ENCODE data around the gene HERPUD1.

Gene HERPUD1

GRCh38 chr16:56982695-56983094 is 50.8 kb downstream of the HERPUD1 start:
- TF ChIP-seq FOXP2 (optimal IDR thresholded peaks at IDR 0.05; ENCODE audit: borderline replicate concordance, extremely low read depth, extremely low read length, insufficient read depth) (no peak), TAF1 (IDR thresholded peaks at IDR 0.05; ENCODE audit: borderline replicate concordance, insufficient read depth, low read length) (no peak), SIN3A (IDR thresholded peaks at IDR 0.05; ENCODE audit: borderline replicate concordance, insufficient read depth, low read length) (no peak), POLR2AphosphoS5 (IDR thresholded peaks at IDR 0.05; ENCODE audit: low read depth, low read length) (no peak), REST (IDR thresholded peaks at IDR 0.05; ENCODE audit: insufficient read depth in 1 of 2, low read depth in 2 of 2, low read length in 2 of 2) (no peak)

DNA sequence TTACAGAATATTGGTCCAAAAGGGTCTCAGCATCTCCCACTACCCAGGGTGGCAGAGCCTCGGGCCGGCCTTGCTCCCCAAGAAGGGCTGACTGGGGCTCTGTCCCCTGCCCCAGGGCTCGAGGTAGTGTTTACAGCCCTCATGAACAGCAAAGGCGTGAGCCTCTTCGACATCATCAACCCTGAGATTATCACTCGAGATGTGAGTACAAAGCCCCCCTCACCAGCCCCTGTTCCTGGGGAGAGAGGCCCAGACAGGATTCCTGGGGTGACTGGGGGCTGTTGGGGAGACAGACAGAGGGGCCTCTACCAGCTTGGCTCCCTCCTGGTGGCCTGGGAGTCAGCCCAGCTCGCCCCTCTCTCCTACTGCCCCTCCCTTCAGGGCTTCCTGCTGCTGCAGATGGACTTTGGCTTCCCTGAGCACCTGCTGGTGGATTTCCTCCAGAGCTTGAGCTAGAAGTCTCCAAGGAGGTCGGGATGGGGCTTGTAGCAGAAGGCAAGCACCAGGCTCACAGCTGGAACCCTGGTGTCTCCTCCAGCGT is 51.3 kb downstream of the HERPUD1 start:
- TF ChIP-seq POLR2AphosphoS5 (IDR thresholded peaks at IDR 0.05; ENCODE audit: low read depth, low read length) (no peak), TAF1 (IDR thresholded peaks at IDR 0.05; ENCODE audit: borderline replicate concordance, insufficient read depth, low read length) (no peak), FOXP2 (optimal IDR thresholded peaks at IDR 0.05; ENCODE audit: borderline replicate concordance, extremely low read depth, extremely low read length, insufficient read depth) (no peak), REST (IDR thresholded peaks at IDR 0.05; ENCODE audit: insufficient read depth in 1 of 2, low read depth in 2 of 2, low read length in 2 of 2) (no peak), SIN3A (IDR thresholded peaks at IDR 0.05; ENCODE audit: borderline replicate concordance, insufficient read depth, low read length) (no peak)

- TF ChIP-seq POLR2AphosphoS5 (IDR thresholded peaks at IDR 0.05; ENCODE audit: low read depth, low read length): no peak
- TF ChIP-seq SIN3A (IDR thresholded peaks at IDR 0.05; ENCODE audit: borderline replicate concordance, insufficient read depth, low read length): no peak
- no peak for TF ChIP-seq REST (IDR thresholded peaks at IDR 0.05; ENCODE audit: insufficient read depth in 1 of 2, low read depth in 2 of 2, low read length in 2 of 2)
- TF ChIP-seq TAF1 (IDR thresholded peaks at IDR 0.05; ENCODE audit: borderline replicate concordance, insufficient read depth, low read length): no peak
Observed at GRCh38 chr16:56984639-56985038, 52.7 kb downstream of the HERPUD1 start.

DNA sequence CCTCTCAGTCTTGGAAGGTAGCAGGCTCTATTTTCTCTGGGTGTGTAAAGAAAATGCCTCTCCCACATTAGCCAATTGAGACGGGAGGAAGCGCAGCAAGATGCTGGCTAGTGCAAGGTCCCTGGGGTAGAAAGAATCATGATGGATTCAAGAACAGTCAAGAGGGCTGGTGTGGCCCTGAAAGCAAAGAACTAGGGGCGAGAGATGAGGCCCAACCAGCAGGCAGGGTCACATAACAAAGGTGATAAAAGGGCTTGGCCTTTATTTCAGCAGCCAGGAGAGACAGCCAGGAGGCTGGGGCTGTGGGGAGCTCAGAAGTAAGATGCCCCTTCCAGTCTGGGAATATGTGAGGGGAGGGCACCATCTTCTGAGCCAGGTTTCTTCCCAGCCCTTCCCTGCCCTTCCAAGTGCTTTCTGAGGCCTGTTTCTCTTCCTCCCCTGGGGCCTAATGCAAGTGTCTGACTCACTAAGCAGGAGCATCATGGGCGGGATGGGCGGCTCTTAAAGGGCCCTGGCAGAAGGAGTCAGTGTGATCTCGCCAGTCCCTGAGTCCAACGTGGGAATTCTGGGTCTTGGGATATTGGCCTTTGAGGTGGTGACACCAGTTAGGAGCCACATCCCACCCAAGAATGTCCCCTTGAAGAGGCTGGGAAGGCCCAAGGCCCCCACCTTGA is 53.5 kb downstream of the HERPUD1 start:
- TF ChIP-seq TAF1 (IDR thresholded peaks at IDR 0.05; ENCODE audit: borderline replicate concordance, insufficient read depth, low read length) (no peak), SIN3A (IDR thresholded peaks at IDR 0.05; ENCODE audit: borderline replicate concordance, insufficient read depth, low read length) (no peak), FOXP2 (optimal IDR thresholded peaks at IDR 0.05; ENCODE audit: borderline replicate concordance, extremely low read depth, extremely low read length, insufficient read depth) (no peak), POLR2AphosphoS5 (IDR thresholded peaks at IDR 0.05; ENCODE audit: low read depth, low read length) (no peak), REST (IDR thresholded peaks at IDR 0.05; ENCODE audit: insufficient read depth in 1 of 2, low read depth in 2 of 2, low read length in 2 of 2) (no peak)

Data from PFSK-1 (cell line).